GM23248 (cell line): ENCODE data around the gene PARD6B. TPM values are rescaled to one million over a fixed set of nuclear protein-coding genes. Genes with fewer than 3 reads are reported as not detected.
"Not testable (repeated sequence)": the region's sequence is repeated elsewhere in the genome, so short reads cannot be mapped to it uniquely, and the experiment has no call there.

ENCODE experiments used
- DNase-seq: peaks from one replicate; pipeline ENCODE4 v3.0.0-alpha.2; 2015
- H2AFZ ChIP-seq: fragments of 200-600 bp; sonication (generic); 2 replicates; pipeline ENCODE4 v1.6.1; 2016; ENCODE audit warnings: antibody characterized with exemption
- H3F3A ChIP-seq: fragments of 200-600 bp; sonication (generic); 2 replicates; pipeline ENCODE4 v1.6.1; 2016; ENCODE audit warnings: mild to moderate bottlenecking, antibody characterized with exemption, mixed run types; ENCODE audit not compliant: insufficient read depth
- H3K27ac ChIP-seq: fragments of 200-600 bp; sonication (generic); 2 replicates; pipeline ENCODE4 v1.5.1; 2016; ENCODE audit warnings: mild to moderate bottlenecking
- H3K27me3 ChIP-seq: fragments of 200-600 bp; sonication (generic); replicated peaks from 2 replicates; pipeline ENCODE4 v1.6.1; 2016; ENCODE audit warnings: mild to moderate bottlenecking; ENCODE audit not compliant: insufficient read depth
- H3K36me3 ChIP-seq: fragments of 200-600 bp; sonication (generic); 2 replicates; pipeline ENCODE4 v1.6.1; 2016; ENCODE audit warnings: low read depth, mild to moderate bottlenecking
- H3K4me1 ChIP-seq: fragments of 200-600 bp; sonication (generic); 2 replicates; pipeline ENCODE4 v1.6.1; 2016; ENCODE audit warnings: mild to moderate bottlenecking; ENCODE audit not compliant: insufficient read depth
- H3K4me2 ChIP-seq: fragments of 200-600 bp; sonication (generic); one replicate; pipeline ENCODE4 v1.6.1; 2016; ENCODE audit warnings: mild to moderate bottlenecking; ENCODE audit not compliant: unreplicated experiment
- H3K4me3 ChIP-seq: fragments of 200-600 bp; sonication (generic); 2 replicates; pipeline ENCODE4 v1.5.1; 2016; ENCODE audit warnings: mild to moderate bottlenecking
- H3K79me2 ChIP-seq: fragments of 200-600 bp; sonication (generic); 2 replicates; pipeline ENCODE4 v1.6.1; 2016; ENCODE audit warnings: mild to moderate bottlenecking; ENCODE audit not compliant: insufficient read depth
- H3K9ac ChIP-seq: fragments of 200-600 bp; sonication (generic); 2 replicates; pipeline ENCODE4 v1.6.1; 2016; ENCODE audit warnings: mild to moderate bottlenecking
- H3K9me2 ChIP-seq: fragments of 200-600 bp; sonication (generic); 2 replicates; pipeline ENCODE4 v1.6.1; 2016; ENCODE audit warnings: mixed run types, mild to moderate bottlenecking, moderate library complexity; ENCODE audit not compliant: insufficient read depth
- H3K9me3 ChIP-seq: fragments of 200-600 bp; sonication (generic); one replicate; pipeline ENCODE4 v1.6.1; 2017; ENCODE audit warnings: low read depth
- H4K20me1 ChIP-seq: fragments of 200-600 bp; sonication (generic); 2 replicates; pipeline ENCODE4 v1.6.0; 2016; ENCODE audit not compliant: insufficient read depth
- EZH2 ChIP-seq: fragments of 200-600 bp; sonication (generic); IDR thresholded peaks from 2 replicates; pipeline ENCODE4 v1.6.1; 2018; ENCODE audit warnings: antibody characterized with exemption, mild to moderate bottlenecking; ENCODE audit not compliant: insufficient read depth, poor library complexity, severe bottlenecking
- EZH2phosphoT487 ChIP-seq: fragments of 200-600 bp; sonication (generic); IDR thresholded peaks from 2 replicates; pipeline ENCODE4 v1.6.1; 2018; ENCODE audit warnings: antibody characterized with exemption, moderate library complexity, mild to moderate bottlenecking, low read depth; ENCODE audit not compliant: insufficient read depth
- WGBS, 2 experiments: methylation state at CpG; one replicate each; pipeline ENCODE4 v1.1.6; 2015 to 2017; ENCODE audit warnings: low lambda C conversion rate in 2 of 2, low coverage in 1 of 2; ENCODE audit errors: missing lambda C conversion rate in 2 of 2; 5-methylcytosine and 5-hydroxymethylcytosine counted together
- in situ Hi-C: fragments of 300-500 bp; cut with MboI; formaldehyde crosslinking; loops from 2 replicates; pipeline ENCODE4 v1.15.0; 2020
- polyA plus RNA-seq: library from polyadenylated mRNA; unstranded; fragments of >200 nt; fragmentation: Nextera tagmentation; extraction: Ambion mirVana; gene quantifications from 2 replicates; pipeline ENCODE4 v1.2.1, GENCODE V29; 2016
- total RNA-seq: library from RNA; depleted of rRNA; stranded (reverse); fragments of >200 nt; shearing (Covaris generic); gene quantifications from 2 replicates; pipeline ENCODE4 v1.2.3, GENCODE V29; 2014

The PARD6B gene
- total and polyA plus RNA-seq, 2 experiments from 2014 or later: 0.16 TPM; not detected in 1

DNA sequence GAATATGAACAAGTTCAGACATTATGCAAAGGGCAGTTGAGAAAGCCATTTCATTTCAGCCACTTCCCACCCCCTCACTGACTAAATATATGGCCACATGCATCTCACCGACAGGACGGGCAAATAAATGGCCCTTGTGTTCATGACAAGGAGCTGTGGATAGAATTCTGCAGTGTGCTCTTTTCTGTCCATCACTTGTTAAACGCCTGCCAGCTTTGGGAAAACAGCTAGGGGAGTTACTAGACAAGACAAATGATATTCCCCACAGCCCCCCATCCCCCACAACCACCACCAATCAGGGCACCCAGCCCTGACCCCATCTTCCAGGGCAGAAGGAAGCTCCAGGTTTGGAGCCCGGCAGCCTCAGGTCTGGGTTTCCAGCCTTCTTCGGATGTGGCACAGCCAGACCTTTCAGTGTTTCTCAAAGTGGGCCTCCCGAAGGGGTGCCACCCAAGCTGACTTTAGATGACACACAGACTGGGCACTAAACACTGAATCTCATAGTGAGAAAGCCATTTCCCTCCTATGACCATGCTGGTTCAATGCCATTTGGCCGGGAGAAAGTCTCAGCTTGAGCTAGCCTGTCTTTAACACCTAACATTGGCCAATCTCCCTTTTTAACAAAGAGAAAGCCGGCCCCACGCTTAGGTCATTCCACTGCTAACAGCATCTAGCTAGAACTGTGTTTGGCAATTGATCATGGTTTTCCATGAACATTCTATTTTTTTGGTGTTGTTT, 36.1 kb upstream of the PARD6B start:
- peak overlapping the region; percentile 95 for H3K27ac ChIP-seq
- peak overlapping the region; percentile 86 for H3K4me2 ChIP-seq
- H3F3A ChIP-seq: peaks cover 21% of the 10 kb centered on the region
- peak; percentile 96 for DNase-seq
- peak overlapping the region; percentile 70 for H2AFZ ChIP-seq
- no peaks in the 10 kb centered on the region for H3K36me3 ChIP-seq
- H3K4me1 ChIP-seq: peaks cover 39% of the 10 kb centered on the region
- H3K9ac ChIP-seq: peak overlapping the region; percentile 78
- H3K27me3 ChIP-seq: no peaks in the 10 kb centered on the region
- WGBS, 2 experiments: 1 to 12% methylated on average over 9 of the region's 9 CpGs
- no peak for TF ChIP-seq EZH2phosphoT487
- no peak for TF ChIP-seq EZH2
- H3K9me2 ChIP-seq: no peaks in the 10 kb centered on the region
- H3K79me2 ChIP-seq: no peaks in the 10 kb centered on the region
- in situ Hi-C loops: no loop called here
- no peaks in the 10 kb centered on the region for H3K9me3 ChIP-seq
- peak overlapping the region; percentile 58 for H3K4me3 ChIP-seq
- H4K20me1 ChIP-seq: no peaks in the 10 kb centered on the region

DNA sequence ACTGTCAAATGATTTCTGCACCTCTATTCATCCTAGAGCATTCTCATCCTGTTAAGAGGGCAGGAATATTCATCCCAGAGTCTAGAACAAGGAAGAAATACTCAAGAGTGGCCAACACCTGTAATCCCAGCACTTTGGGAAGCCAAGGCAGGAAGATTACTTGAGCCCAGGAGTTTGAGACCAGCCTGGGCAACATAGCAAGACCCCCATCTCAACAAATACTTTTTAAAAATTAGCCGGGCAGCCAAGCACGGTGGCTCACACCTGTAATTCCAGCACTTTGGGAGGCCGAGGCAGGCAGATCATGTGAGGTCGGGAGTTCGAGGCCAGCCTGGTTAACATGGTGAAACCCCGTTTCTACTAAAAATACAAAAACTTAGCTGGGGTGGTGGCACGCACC, 33.1 kb upstream of the PARD6B start:
- 92 to 93% methylated on average over 7 of the region's 7 CpGs for WGBS, 2 experiments
- H3K4me3 ChIP-seq, H3K9ac ChIP-seq, in situ Hi-C loops, H3K36me3 ChIP-seq, H3K27me3 ChIP-seq, H3K27ac ChIP-seq, H2AFZ ChIP-seq, DNase-seq, H4K20me1 ChIP-seq, H3K9me3 ChIP-seq, H3K4me2 ChIP-seq, H3K9me2 ChIP-seq, H3K79me2 ChIP-seq: not testable (repeated sequence)
- H3F3A ChIP-seq: peaks cover 21% of the 10 kb centered on the region
- peaks cover 23% of the 10 kb centered on the region for H3K4me1 ChIP-seq

DNA sequence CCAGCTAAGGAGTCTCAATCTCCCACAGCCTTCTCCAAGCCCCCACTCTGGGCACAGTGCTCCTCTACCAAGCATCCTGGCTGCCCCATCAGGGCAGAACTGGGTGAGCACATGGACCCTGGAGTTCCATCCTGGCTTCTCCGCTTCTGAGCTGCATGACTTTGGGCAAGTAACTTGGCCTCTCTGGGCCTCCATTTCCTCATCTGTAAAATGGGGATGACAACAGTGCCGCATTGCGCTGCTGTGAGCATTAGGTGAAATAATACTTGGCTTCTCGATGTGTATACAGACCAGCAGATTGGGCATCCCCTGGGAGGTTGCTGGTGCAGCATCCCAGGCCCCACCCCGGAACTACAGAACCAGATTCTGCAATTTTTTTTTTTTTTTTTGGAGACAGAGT, 31.7 kb upstream of the PARD6B start:
- Histone ChIP-seq H3K27me3 (no peaks in the 10 kb centered on the region), H3K4me1 (peaks cover 19% of the 10 kb centered on the region), H3K4me2 (no peak overlapping the region), H3K4me3 (no peak overlapping the region), H3K9me3 (no peaks in the 10 kb centered on the region), H3K27ac (no peak overlapping the region), H2AFZ (no peak overlapping the region), H3K9me2 (no peaks in the 10 kb centered on the region), H3F3A (peaks cover 17% of the 10 kb centered on the region), H3K36me3 (no peaks in the 10 kb centered on the region), H4K20me1 (no peaks in the 10 kb centered on the region), H3K9ac (no peak overlapping the region), H3K79me2 (no peaks in the 10 kb centered on the region)
- in situ Hi-C loops: no loop called here
- DNase-seq: no peak
- WGBS, 2 experiments: 84 to 88% methylated on average over 5 of the region's 5 CpGs
- TF ChIP-seq EZH2phosphoT487: no peak
- TF ChIP-seq EZH2: no peak

DNA sequence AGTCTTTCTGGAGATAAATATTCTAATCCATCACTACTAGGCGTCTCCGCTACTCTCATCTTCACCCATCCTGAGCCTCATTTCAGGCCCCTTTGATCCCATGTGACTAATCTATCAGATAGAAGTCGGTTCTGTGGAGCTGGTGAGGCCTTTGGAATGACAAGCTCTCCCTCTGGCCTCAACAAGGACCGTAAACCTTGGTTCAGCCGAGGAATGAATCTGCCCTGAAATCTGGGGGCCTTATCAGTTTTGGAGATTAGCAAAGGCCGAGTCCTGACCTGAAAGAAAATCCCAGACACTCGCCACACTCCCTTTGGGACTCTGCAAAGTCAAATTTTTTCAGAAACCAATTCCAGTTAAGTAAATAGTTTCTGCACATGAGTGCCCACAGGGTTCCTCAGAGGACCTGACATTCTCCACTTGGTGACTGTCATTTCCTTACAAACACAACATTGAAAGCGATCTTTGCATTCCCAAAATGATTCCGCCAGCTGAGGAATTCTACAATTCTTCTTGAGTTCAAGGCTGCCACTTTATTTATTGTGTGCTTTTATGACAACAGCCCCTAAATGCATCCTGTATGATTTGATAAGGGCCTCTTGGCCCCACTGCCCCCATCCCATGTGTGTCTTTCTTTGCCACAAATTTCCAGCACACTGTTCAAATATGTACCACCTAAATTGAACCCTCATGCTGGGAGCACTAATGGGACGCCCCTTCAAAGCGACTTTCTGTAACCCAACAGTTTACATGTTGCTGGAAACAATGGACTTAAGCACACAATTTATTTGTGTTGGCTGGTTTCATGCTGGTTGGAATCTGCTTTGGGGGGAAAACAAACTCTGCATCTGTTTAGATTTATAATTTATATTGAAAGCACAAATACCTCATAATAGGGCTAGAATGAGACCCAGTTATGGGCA, 30.1 kb upstream of the PARD6B start:
- Histone ChIP-seq H3K36me3 (no peaks in the 10 kb centered on the region), H3F3A (peaks cover 2% of the 10 kb centered on the region), H3K27ac (no peak overlapping the region), H3K4me1 (peaks cover 2% of the 10 kb centered on the region; the same call in 1 of the 2 replicates), H3K9me3 (no peaks in the 10 kb centered on the region), H4K20me1 (no peaks in the 10 kb centered on the region), H3K27me3 (no peaks in the 10 kb centered on the region), H3K4me2 (no peak overlapping the region), H3K9ac (no peak overlapping the region), H3K4me3 (no peak overlapping the region), H3K9me2 (no peaks in the 10 kb centered on the region), H3K79me2 (no peaks in the 10 kb centered on the region), H2AFZ (no peak overlapping the region)
- no peak for DNase-seq
- in situ Hi-C loops: no loop called here
- TF ChIP-seq EZH2 (no peak), EZH2phosphoT487 (no peak)
- 91 to 93% methylated on average over 11 of the region's 11 CpGs for WGBS, 2 experiments

DNA sequence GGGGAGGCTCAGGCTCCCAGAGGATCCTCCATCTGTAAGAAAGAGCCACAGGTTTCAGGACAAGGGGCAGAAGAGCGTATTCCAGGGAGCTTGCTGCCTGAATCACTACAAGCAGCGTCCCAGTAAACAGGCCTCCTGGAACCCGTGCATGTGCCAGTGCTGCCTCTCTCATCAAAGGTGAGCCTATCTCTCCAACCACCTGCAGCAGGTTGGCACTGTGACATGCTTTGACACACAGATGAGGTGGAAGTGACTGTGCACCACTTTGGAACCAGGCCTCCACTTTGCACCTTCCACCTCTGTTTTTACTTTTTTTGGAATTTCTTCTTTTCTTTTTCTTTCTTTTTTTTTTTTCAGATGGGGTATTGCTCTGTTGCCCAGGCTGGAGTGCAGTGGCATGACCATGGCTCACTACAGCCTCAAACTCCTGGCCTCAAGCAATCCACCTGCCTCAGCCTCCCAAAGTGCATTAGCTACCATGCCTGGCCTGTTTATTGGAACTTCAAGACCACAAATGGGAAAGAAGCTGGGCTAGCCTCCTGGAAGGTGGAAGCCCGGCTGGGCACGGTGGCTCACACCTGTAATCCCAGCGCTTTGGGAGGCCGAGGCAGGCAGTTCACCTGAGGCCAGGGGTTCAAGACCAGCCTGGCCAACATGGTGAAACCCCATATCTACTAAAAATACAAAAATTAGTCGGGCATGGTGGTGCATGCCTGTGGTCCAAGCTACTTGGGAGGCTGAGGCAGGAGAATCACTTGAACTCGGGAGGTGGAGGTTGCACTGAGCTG, 27.5 kb upstream of the PARD6B start:
- H3F3A ChIP-seq, H3K27ac ChIP-seq, H3K9me2 ChIP-seq, H3K9ac ChIP-seq, H3K4me2 ChIP-seq, H3K27me3 ChIP-seq, H3K4me3 ChIP-seq, DNase-seq, H2AFZ ChIP-seq, in situ Hi-C loops, H4K20me1 ChIP-seq, H3K4me1 ChIP-seq, H3K36me3 ChIP-seq, H3K79me2 ChIP-seq, H3K9me3 ChIP-seq: not testable (repeated sequence)
- 82 to 84% methylated on average over 8 to 9 of the region's 9 CpGs for WGBS, 2 experiments
